Measurements from ENCODE around the gene IGF1R. TPM values are rescaled to one million over a fixed set of nuclear protein-coding genes. Genes with fewer than 3 reads are reported as not detected.

The IGF1R gene
- total RNA-seq, 1 donor from 2014 or later, result 131 TPM

DNA sequence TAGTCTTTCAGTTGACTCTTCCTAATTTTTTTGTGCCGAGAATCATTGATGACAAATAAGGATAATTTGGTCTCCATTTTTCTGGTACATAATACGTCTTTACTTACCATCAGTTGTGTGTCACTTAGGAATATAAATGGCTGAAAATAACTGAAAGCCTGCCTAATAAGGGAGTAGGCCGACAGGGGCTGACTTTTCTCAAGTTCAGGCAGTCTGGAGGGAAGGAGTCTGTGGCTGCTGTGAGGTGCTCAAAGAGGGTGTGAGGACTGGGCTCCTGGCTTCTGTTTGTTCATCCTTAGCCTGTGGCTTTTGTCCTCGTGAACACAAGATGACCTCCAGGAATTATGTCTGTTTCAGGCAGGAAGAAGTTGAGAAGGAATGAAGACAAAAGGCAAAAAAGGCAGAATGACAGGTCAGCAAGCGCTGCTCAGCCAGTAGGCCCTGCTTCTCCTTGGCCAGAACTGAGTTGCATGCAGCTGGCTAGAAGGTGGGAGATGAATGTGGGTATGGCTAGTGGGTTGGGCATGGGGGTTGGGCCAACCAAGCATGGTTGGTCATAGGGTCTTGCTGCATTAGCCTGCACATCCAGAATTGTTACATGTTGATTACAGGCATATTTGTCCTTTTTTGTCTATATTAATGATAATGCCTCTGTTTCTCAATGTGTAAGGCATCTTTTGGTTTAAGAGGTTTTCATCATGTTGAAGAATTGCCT lies 29.2 kb downstream of the IGF1R start:
- TF ChIP-seq, protein P1, sequence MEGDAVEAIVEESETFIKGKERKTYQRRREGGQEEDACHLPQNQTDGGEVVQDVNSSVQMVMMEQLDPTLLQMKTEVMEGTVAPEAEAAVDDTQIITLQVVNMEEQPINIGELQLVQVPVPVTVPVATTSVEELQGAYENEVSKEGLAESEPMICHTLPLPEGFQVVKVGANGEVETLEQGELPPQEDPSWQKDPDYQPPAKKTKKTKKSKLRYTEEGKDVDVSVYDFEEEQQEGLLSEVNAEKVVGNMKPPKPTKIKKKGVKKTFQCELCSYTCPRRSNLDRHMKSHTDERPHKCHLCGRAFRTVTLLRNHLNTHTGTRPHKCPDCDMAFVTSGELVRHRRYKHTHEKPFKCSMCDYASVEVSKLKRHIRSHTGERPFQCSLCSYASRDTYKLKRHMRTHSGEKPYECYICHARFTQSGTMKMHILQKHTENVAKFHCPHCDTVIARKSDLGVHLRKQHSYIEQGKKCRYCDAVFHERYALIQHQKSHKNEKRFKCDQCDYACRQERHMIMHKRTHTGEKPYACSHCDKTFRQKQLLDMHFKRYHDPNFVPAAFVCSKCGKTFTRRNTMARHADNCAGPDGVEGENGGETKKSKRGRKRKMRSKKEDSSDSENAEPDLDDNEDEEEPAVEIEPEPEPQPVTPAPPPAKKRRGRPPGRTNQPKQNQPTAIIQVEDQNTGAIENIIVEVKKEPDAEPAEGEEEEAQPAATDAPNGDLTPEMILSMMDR (IDR thresholded peaks at IDR 0.05; ENCODE audit: unreplicated experiment), result no peak
- no peak for DNase-seq (ENCODE audit: low spot score)
- Mint-ChIP-seq H3K36me3 (ENCODE audit: low read depth, unreplicated experiment) (no peaks in the 10 kb centered on the region), H3K27me3 (ENCODE audit: unreplicated experiment) (peaks cover 2% of the 10 kb centered on the region), H3K4me3 (ENCODE audit: unreplicated experiment) (no peak overlapping the region), H3K9me3 (ENCODE audit: unreplicated experiment) (no peaks in the 10 kb centered on the region), H3K4me1 (ENCODE audit: unreplicated experiment) (peaks cover 46% of the 10 kb centered on the region), H3K27ac (ENCODE audit: unreplicated experiment) (no peak overlapping the region)

DNA sequence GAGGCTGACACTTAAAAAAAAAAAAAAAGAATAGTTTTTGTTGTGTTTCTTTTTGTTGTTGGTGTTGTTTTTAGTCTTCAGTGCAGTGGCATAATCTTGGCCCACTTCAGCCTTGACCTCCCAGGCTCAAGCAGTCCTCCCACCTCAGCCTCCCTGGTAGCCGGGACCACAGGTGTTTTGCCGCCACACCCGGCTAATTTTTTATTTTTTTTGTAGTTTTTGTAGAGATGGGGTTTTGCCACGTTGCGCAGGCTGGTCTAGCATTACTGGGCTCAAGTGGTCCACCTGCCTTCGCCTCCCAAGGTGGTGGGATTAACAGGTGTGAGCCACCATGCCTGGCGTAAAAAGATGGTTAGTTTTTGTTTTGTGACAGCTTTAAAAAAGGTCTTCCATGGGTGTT lies 30.1 kb downstream of the IGF1R start:
- H3K36me3 Mint-ChIP-seq (ENCODE audit: low read depth, unreplicated experiment), result no peaks in the 10 kb centered on the region
- no peak overlapping the region for H3K27ac Mint-ChIP-seq (ENCODE audit: unreplicated experiment)
- H3K27me3 Mint-ChIP-seq (ENCODE audit: unreplicated experiment), result peaks cover 2% of the 10 kb centered on the region
- H3K4me3 Mint-ChIP-seq (ENCODE audit: unreplicated experiment), result no peak overlapping the region
- H3K9me3 Mint-ChIP-seq (ENCODE audit: unreplicated experiment), result no peaks in the 10 kb centered on the region
- TF ChIP-seq, protein P1 (IDR thresholded peaks at IDR 0.05; ENCODE audit: unreplicated experiment), result no peak
- no peak for DNase-seq (ENCODE audit: low spot score)
- peaks cover 50% of the 10 kb centered on the region for H3K4me1 Mint-ChIP-seq (ENCODE audit: unreplicated experiment)

DNA sequence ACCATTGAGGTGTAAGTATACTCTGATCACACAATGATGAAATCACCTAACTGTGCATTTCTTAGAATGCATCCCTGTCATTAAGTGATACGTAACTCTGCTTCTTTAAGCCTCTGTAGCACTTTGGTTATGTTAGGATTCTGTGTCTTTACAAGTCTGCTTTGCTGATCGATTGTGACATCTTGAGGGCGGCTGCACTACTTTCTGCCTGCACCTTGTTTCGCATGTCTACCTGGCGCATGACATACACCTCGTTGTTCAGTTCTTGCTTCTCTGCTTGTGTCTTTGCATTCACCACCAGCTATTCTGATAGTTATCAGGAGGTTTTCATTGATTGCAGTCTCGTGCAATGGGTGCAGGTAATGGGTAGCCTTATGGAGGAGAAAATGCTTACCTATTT lies 32.7 kb downstream of the IGF1R start:
- Mint-ChIP-seq H3K27me3 (ENCODE audit: unreplicated experiment) (peaks cover 2% of the 10 kb centered on the region), H3K9me3 (ENCODE audit: unreplicated experiment) (no peaks in the 10 kb centered on the region), H3K4me1 (ENCODE audit: unreplicated experiment) (peaks cover 56% of the 10 kb centered on the region), H3K4me3 (ENCODE audit: unreplicated experiment) (no peak overlapping the region), H3K27ac (ENCODE audit: unreplicated experiment) (no peak overlapping the region), H3K36me3 (ENCODE audit: low read depth, unreplicated experiment) (peaks cover 4% of the 10 kb centered on the region)
- no peak for DNase-seq (ENCODE audit: low spot score)
- TF ChIP-seq, protein P1 (IDR thresholded peaks at IDR 0.05; ENCODE audit: unreplicated experiment), result no peak

DNA sequence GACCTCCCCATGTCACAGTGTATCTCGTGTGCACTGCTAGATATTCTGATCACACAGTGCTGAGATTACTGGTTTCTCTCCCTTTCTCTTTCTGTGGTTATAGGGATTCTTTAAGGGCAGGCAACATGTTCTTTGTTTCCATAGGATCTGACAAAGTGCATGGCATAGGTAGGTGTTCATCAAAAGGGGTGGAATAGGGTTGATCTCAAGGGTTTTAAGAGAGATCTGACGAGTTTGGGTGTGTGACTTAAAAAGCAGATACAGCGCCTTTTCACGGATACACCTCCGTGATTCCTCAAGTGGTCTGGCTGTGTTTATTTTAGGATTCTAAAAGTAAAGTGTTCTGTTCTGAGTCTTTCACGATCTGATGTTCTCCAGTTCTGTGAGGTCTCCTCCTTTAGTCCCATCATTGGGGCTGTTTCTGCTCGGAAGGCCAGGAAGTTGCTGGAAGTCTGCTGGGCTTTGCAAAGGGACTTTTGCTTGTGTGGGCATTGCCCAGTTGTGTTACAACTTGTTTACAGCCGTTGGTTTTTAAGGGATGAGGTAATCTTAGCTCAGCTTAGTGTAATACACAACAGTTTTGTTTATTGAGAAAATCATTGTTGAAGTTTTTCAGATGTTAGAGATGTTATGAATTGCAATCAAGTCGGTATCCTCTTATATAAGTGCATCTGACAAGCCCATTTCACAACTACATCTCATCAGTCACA lies 34.8 kb downstream of the IGF1R start:
- TF ChIP-seq, protein P1 (IDR thresholded peaks at IDR 0.05; ENCODE audit: unreplicated experiment), result no peak
- no peak overlapping the region for H3K27ac Mint-ChIP-seq (ENCODE audit: unreplicated experiment)
- DNase-seq (ENCODE audit: low spot score), result no peak
- no peaks in the 10 kb centered on the region for H3K9me3 Mint-ChIP-seq (ENCODE audit: unreplicated experiment)
- peaks cover 53% of the 10 kb centered on the region for H3K4me1 Mint-ChIP-seq (ENCODE audit: unreplicated experiment)
- peaks cover 4% of the 10 kb centered on the region for H3K36me3 Mint-ChIP-seq (ENCODE audit: low read depth, unreplicated experiment)
- peaks cover 2% of the 10 kb centered on the region for H3K27me3 Mint-ChIP-seq (ENCODE audit: unreplicated experiment)
- no peak overlapping the region for H3K4me3 Mint-ChIP-seq (ENCODE audit: unreplicated experiment)

DNA sequence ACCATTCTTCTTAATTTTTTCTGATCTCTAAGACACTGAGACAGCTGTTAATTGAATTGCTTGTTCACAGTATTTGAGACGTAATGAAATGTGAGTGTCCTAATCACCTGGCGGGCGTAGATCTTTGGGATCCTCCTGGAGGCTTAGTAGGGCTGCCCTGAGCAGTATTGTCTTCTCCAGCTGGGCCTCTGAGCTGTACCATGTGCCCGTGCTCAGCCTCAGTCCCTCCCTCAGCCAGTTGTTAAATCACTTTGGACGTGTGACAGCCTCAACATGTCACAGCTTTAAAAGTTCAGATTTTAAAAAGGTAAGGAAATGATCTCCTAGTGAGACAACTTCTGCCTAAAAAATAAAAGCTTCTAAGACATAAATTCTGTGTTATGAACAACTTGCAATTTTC lies 35.5 kb downstream of the IGF1R start:
- TF ChIP-seq, protein P1 (IDR thresholded peaks at IDR 0.05; ENCODE audit: unreplicated experiment), result no peak
- Mint-ChIP-seq H3K4me1 (ENCODE audit: unreplicated experiment) (peaks cover 58% of the 10 kb centered on the region), H3K27me3 (ENCODE audit: unreplicated experiment) (peaks cover under 1% of the 10 kb centered on the region), H3K36me3 (ENCODE audit: low read depth, unreplicated experiment) (peaks cover 4% of the 10 kb centered on the region), H3K27ac (ENCODE audit: unreplicated experiment) (no peak overlapping the region), H3K9me3 (ENCODE audit: unreplicated experiment) (no peaks in the 10 kb centered on the region), H3K4me3 (ENCODE audit: unreplicated experiment) (no peak overlapping the region)
- DNase-seq (ENCODE audit: low spot score), result no peak

Data from endothelial cell (in vitro differentiated cells).